ENCODE data around the gene LCN10.

- TF ChIP-seq POLR2AphosphoS5 (IDR thresholded peaks at IDR 0.05; ENCODE audit: insufficient read depth, low read depth, low read length) = no peak
- no peak for TF ChIP-seq POLR2A (IDR thresholded peaks at IDR 0.05; ENCODE audit: low read depth, low read length)
- no peak for TF ChIP-seq CTCF (IDR thresholded peaks at IDR 0.05; ENCODE audit: extremely low read depth in 1 of 2, insufficient read depth in 1 of 2, low read depth in 1 of 2, low read length in 2 of 2)
Measured at GRCh38 chr9:136777359-136777758, 34.6 kb upstream of the LCN10 start.
